ENCODE data around the gene GCG.

Gene GCG

GRCh38 chr2:162149466-162149865 lies 2.6 kb downstream of the GCG start:
- DNase-seq = no peak

DNA sequence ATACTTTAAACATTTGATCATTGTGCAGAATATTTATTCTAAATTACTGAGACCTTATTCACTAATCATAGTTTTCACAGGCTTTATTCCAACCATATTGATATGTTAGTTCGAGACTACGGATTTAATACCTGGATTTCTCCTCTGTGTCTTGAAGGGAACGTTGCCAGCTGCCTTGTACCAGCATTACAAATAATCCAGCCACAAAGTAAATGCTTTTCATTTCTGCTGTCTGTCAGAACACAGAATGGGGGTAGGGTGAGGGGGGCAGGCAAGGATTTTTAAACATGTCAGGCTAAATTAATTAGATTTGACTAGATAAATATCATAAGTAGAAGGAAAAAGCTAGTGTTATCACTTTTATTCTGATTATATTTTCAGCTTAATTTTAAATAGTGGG lies 3.1 kb downstream of the GCG start:
- no peak for DNase-seq

- no peak for DNase-seq
Measured at GRCh38 chr2:162143969-162144368, 8.1 kb downstream of the GCG start.

DNA sequence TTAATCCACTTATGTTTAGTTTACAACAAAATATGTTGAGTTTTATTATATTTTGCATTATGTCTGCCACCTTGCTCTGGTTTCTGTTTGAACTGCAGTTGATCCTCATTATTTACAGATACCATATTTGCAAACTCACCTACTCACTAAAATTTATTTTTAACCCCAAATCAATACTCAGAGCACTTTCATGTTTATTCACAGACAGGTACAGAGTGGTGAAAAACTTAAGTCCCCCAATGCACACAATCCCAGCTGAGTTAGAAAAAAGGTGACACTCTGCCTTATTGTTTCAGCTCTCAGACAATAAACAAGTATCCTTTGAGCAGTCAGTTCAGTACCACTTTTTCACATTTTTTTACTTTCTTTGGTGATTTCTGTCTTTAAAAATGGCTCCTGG lies 13.7 kb downstream of the GCG start:
- no peak for DNase-seq

- DNase-seq = no peak
Measured at GRCh38 chr2:162127422-162127821, 24.6 kb downstream of the GCG start.

- DNase-seq = no peak
Measured at GRCh38 chr2:162126527-162126926, 25.5 kb downstream of the GCG start.

GRCh38 chr2:162126111-162126519 lies 25.9 kb downstream of the GCG start:
- peak; percentile 10 for DNase-seq

- no peak for DNase-seq
Measured at GRCh38 chr2:162125138-162125537, 26.9 kb downstream of the GCG start.

GRCh38 chr2:162123806-162124758 lies 28.0 kb downstream of the GCG start:
- DNase-seq = peak; percentile 72

GRCh38 chr2:162118166-162119031 lies 33.6 kb downstream of the GCG start:
- DNase-seq = no peak

- DNase-seq = no peak
Measured at GRCh38 chr2:162116352-162116751, 35.7 kb downstream of the GCG start.

DNA sequence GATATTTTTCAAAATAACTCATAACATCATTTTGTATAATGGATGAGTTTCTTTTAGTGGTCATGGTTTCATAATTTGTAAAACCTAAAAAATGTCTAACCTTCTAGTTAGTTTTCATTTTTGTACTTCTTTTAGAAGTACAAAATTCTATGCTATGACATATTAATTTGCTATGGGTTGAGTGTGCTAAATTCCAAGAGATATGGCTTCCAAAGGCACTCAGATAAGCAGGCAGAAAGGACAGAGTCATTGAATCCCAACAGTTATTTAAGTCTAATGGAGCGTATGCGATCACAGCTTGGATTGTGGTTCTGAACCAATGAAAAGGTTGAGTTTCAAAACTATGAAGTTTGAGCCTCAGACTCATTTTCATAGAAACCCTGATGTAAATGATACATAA lies 37.0 kb downstream of the GCG start:
- no peak for DNase-seq

DNA sequence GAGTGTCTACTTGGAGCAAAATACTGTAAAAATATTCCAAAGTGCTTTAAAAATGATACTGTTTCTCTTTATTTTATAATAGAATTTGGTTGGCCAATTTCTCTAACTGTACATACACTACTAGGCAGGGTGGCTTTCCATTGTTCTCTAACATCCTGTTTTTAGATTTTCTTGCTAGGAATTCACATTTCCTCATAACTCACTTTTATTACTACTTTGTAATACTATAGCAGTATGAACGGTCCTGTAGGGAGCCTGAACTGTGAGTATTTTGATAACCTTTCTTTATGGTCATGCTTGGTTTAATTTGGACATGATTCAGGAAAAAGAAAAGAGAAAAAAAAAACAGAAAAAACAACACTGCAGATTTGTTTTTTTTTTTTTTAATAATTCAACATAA lies 37.8 kb downstream of the GCG start:
- DNase-seq = no peak

- no peak for DNase-seq
Measured at GRCh38 chr2:162113776-162114168, 38.3 kb downstream of the GCG start.

- DNase-seq = no peak
Measured at GRCh38 chr2:162113088-162113775, 38.8 kb downstream of the GCG start.

DNA sequence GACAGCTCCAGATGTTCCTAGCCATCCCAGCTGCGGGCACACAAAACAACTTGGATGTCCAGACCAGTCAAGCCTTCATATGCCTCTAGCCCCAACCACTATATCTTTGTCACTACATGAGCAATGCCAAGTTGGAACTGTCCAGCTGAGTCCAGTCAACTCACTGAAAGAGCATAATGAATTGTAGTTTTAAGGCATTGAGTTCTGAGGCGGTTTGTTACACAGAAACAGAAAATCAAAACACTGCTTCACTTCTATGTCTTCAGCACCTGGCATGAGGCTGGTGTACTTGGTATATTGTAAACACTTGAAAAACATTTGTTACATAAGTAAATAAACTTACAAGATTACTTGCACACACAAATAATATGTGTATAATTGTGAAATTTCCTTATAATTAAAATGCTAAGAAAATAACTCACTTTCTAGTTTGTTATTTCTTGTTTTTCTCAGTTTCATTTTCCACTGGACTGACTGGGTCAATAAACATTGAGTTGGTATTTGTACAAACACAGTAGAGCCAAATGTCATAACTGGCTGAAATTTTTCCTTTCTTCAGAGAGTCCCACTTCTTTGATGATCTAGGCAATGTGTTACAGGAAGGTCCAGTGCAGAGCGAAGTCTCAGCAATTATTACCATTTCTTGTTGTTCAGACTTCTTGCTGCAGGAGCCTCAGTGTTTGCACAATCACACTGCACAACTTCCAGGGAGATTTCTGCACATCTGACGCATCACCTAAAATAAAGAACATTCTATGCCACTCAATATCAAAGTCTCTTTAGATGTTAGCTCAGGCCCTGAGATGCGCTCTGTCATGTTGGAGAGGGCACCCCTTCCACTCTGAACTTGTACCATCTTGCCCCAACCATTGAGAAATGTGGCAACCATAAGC lies 39.8 kb downstream of the GCG start:
- no peak for DNase-seq

- no peak for DNase-seq
Measured at GRCh38 chr2:162107361-162107901, 44.6 kb downstream of the GCG start.

GRCh38 chr2:162106746-162107145 lies 45.3 kb downstream of the GCG start:
- DNase-seq = no peak

- no peak for DNase-seq
Measured at GRCh38 chr2:162106146-162106551, 45.9 kb downstream of the GCG start.

DNA sequence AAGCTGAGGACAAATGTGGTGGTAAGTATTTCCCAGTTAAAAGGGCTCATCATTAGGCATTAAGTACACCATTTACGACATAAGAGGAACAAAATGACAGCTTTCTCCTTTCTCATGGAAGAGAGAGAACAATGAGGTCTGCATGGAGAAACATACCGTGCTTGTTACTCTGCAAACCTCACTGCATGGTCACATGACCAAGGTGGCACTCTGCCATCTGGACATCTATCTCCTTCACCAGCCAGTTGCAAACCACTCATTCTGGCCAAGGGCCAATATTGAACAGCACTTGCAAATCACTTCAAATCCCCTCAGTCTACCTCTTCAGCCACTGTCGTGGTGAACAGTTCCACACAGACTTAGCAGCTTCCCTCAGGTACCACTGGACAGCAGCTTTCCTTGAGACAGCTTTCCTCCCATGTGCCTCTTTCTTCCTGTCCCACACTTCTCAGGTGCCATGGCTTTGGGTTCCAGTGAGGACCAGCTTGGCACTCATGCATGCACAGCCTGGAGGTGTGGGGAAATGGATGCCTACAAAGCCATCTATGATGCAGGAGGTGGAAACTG lies 48.5 kb downstream of the GCG start:
- no peak for DNase-seq

DNA sequence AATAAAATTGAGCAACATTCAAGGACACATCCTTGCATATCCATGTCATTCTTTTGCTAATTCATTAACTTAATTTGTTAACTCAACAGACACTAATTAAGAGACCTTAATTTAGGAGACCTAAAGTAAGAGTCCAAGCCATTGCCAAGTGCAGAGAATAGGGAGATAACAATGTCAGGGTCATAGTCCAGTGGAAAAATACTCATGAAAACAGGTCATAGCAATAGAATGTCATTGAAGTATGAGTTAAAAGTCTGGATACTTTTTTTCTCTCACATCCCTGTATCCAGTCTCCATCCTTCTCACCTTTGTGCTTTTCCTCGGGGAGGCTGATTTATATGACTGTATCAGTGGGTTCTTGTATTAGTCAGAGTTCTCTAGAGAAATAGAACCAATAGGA lies 51.5 kb downstream of the GCG start:
- no peak for DNase-seq

DNA sequence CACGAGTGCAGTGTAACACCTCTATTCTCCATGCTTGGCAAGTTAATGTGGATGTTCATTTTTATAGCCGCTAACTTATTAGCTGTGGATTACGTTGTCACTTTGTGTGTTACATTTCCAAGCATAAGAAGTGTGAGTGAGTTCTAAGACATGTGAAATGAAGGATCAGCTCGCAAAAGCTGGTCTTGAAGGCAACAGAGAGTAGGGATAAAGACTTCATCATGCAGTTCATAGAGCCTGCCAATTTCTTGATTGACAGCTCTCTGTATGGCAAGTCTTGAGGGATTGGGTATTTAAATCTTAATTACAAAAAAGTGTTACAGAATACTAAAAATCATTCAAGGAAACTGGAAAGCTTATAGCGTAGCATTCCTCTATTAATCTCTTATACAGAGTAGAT lies 52.2 kb downstream of the GCG start:
- DNase-seq = no peak
